ENCODE data around the gene ADAMTS12. TPM values are rescaled to one million over a fixed set of nuclear protein-coding genes. Genes with fewer than 3 reads are reported as not detected.
"Not testable (repeated sequence)": the region's sequence is repeated elsewhere in the genome, so short reads cannot be mapped to it uniquely, and the experiment has no call there.

Gene ADAMTS12
- total RNA-seq, 2 donors from 2014 or later: 2.3 to 8.9 TPM

GRCh38 chr5:33885679-33886078, 6.1 kb downstream of the ADAMTS12 start:
- TF ChIP-seq, protein P1, sequence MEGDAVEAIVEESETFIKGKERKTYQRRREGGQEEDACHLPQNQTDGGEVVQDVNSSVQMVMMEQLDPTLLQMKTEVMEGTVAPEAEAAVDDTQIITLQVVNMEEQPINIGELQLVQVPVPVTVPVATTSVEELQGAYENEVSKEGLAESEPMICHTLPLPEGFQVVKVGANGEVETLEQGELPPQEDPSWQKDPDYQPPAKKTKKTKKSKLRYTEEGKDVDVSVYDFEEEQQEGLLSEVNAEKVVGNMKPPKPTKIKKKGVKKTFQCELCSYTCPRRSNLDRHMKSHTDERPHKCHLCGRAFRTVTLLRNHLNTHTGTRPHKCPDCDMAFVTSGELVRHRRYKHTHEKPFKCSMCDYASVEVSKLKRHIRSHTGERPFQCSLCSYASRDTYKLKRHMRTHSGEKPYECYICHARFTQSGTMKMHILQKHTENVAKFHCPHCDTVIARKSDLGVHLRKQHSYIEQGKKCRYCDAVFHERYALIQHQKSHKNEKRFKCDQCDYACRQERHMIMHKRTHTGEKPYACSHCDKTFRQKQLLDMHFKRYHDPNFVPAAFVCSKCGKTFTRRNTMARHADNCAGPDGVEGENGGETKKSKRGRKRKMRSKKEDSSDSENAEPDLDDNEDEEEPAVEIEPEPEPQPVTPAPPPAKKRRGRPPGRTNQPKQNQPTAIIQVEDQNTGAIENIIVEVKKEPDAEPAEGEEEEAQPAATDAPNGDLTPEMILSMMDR (IDR thresholded peaks at IDR 0.05): no peak
- no peak for TF ChIP-seq POLR2A (IDR thresholded peaks at IDR 0.05)
- Histone ChIP-seq H3K4me3 (no peak overlapping the region), H3K4me1 (no peaks in the 10 kb centered on the region), H3K27ac (no peak overlapping the region), H3K27me3 (peaks cover 2 to 14% of the 10 kb centered on the region in 2 donors), H3K36me3 (replicated peaks in 1 of 2; ENCODE audit: insufficient read depth in 1 of 2, low read depth in 2 of 2) (no peaks in the 10 kb centered on the region), H3K9me3 (no peaks in the 10 kb centered on the region)
- intact Hi-C loops (cut with DNase I): no loop called here
- no peak for DNase-seq
- ATAC-seq: no peak
- 56 to 64% methylated on average over 3 of the region's 3 CpGs for whole genome bisulfite sequencing, 2 donors

- no peak for TF ChIP-seq POLR2A (IDR thresholded peaks at IDR 0.05)
- TF ChIP-seq, protein P1 (IDR thresholded peaks at IDR 0.05): no peak
- 66 to 73% methylated on average over 3 of the region's 3 CpGs for WGBS, 2 donors
- H3K27ac ChIP-seq: no peak overlapping the region
- intact Hi-C loops (cut with DNase I): no loop called here
- no peaks in the 10 kb centered on the region for H3K4me1 ChIP-seq
- no peak overlapping the region for H3K4me3 ChIP-seq
- ATAC-seq (no peak), DNase-seq (no peak)
- no peaks in the 10 kb centered on the region for H3K36me3 ChIP-seq (replicated peaks in 1 of 2; ENCODE audit: insufficient read depth in 1 of 2, low read depth in 2 of 2)
- no peaks in the 10 kb centered on the region for H3K9me3 ChIP-seq
- peaks cover 0 to 5% of the 10 kb centered on the region in 2 donors for H3K27me3 ChIP-seq
Measured at GRCh38 chr5:33883482-33883881, 8.3 kb downstream of the ADAMTS12 start.

DNA sequence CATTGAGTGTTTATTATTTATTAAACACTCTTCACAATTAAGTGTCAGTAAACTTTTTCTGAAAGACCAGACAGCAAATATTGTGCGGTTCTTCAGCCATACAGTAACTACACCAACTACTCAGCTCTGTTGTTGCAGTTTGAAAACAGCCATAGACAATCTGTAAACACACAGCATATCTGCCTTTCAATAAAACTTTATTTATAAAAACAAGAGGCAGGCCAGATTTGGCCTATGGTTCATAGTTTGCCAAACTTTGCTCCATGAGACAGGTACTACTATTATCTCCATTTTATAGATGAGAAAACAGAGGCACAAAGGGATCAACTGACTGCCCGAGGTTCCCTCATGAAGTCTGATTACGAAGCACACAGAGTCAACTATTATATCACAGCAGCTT, 11.5 kb downstream of the ADAMTS12 start:
- intact Hi-C loops (cut with DNase I): no loop called here
- no peak for ATAC-seq
- 58 to 87% methylated on average over 3 of the region's 3 CpGs for WGBS, 2 donors

GRCh38 chr5:33877449-33877848, 14.3 kb downstream of the ADAMTS12 start:
- no peak overlapping the region for H3K27ac ChIP-seq
- no peak for ATAC-seq
- 43 to 58% methylated on average over 4 of the region's 4 CpGs for WGBS, 2 donors

More for the DNA sequence above, 11.5 kb downstream of the ADAMTS12 start:
- no peak for TF ChIP-seq POLR2A (IDR thresholded peaks at IDR 0.05)
- no peak overlapping the region for H3K4me3 ChIP-seq
- no peak for DNase-seq
- no peaks in the 10 kb centered on the region for H3K9me3 ChIP-seq
- H3K27me3 ChIP-seq: no peaks in the 10 kb centered on the region
- H3K36me3 ChIP-seq (replicated peaks in 1 of 2; ENCODE audit: insufficient read depth in 1 of 2, low read depth in 2 of 2): no peaks in the 10 kb centered on the region
- H3K27ac ChIP-seq: no peak overlapping the region
- no peaks in the 10 kb centered on the region for H3K4me1 ChIP-seq

GRCh38 chr5:33867241-33867640, 24.5 kb downstream of the ADAMTS12 start:
- 73 to 77% methylated on average over 1 of the region's 1 CpG for WGBS, 2 donors
- ATAC-seq: no peak
- H3K4me3 ChIP-seq: no peak overlapping the region
- DNase-seq: no peak
- H3K27me3 ChIP-seq: no peaks in the 10 kb centered on the region
- H3K27ac ChIP-seq: no peak overlapping the region
- no peak for TF ChIP-seq POLR2A (IDR thresholded peaks at IDR 0.05)
- TF ChIP-seq, protein P1 (IDR thresholded peaks at IDR 0.05): no peak
- H3K9me3 ChIP-seq: peaks cover 0 to 17% (median 0%) of the 10 kb centered on the region in 3 donors
- no peaks in the 10 kb centered on the region for H3K4me1 ChIP-seq
- intact Hi-C loops (cut with DNase I): no loop called here
- no peaks in the 10 kb centered on the region for H3K36me3 ChIP-seq (replicated peaks in 1 of 2; ENCODE audit: insufficient read depth in 1 of 2, low read depth in 2 of 2)

More at GRCh38 chr5:33877449-33877848, 14.3 kb downstream of the ADAMTS12 start:
- intact Hi-C loops (cut with DNase I): no loop called here
- Histone ChIP-seq H3K36me3 (replicated peaks in 1 of 2; ENCODE audit: insufficient read depth in 1 of 2, low read depth in 2 of 2) (no peaks in the 10 kb centered on the region), H3K4me1 (no peaks in the 10 kb centered on the region), H3K9me3 (no peaks in the 10 kb centered on the region), H3K27me3 (no peaks in the 10 kb centered on the region), H3K4me3 (no peak overlapping the region)
- no peak for DNase-seq
- TF ChIP-seq POLR2A (IDR thresholded peaks at IDR 0.05): no peak
- TF ChIP-seq, protein P1 (IDR thresholded peaks at IDR 0.05): no peak

GRCh38 chr5:33859177-33859576, 32.6 kb downstream of the ADAMTS12 start:
- H3K9me3 ChIP-seq; H3K4me1 ChIP-seq; H3K36me3 ChIP-seq (replicated peaks in 1 of 2; ENCODE audit: insufficient read depth in 1 of 2, low read depth in 2 of 2); DNase-seq; H3K4me3 ChIP-seq; H3K27me3 ChIP-seq; ATAC-seq; H3K27ac ChIP-seq; intact Hi-C loops (cut with DNase I): not testable (repeated sequence)
- WGBS, 2 donors: 25% methylated on average over 4 of the region's 4 CpGs; no CpG with 5 or more reads in 1 of the 2 donors

Measured in body of pancreas (tissue), 4 donors.